H1 (cell line): Measurements from ENCODE around the gene CDRT4.

Experiments used
- CEBPB ChIP-seq: IDR thresholded peaks from 2 replicates; pipeline ENCODE4 v1.6.1; 2012; ENCODE audit warnings: low read depth, low read length
- EZH2 ChIP-seq: fragments of 200-600 bp; sonication (generic); IDR thresholded peaks from 2 replicates; pipeline ENCODE4 v1.7.1; 2012; ENCODE audit warnings: low read depth, mild to moderate bottlenecking, moderate library complexity, low read length, inconsistent platforms; ENCODE audit not compliant: severe bottlenecking
- GABPA ChIP-seq: IDR thresholded peaks from 2 replicates; pipeline ENCODE4 v1.6.1; 2011; ENCODE audit warnings: mild to moderate bottlenecking, low read length, moderate library complexity, borderline replicate concordance; ENCODE audit not compliant: insufficient read depth
- MAX ChIP-seq: IDR thresholded peaks from 2 replicates; pipeline ENCODE4 v1.6.1; 2012; ENCODE audit warnings: inconsistent platforms
- POLR2A ChIP-seq, 2 experiments: IDR thresholded peaks; 1 replicate in 1 of 2; 2 replicates in 1 of 2; pipeline ENCODE4 v1.6.1; 2011; ENCODE audit warnings: low read depth in 2 of 2, low read length in 2 of 2, mild to moderate bottlenecking in 2 of 2; ENCODE audit errors: control extremely low read depth in 1 of 2
- POLR2AphosphoS5 ChIP-seq: IDR thresholded peaks from 2 replicates; pipeline ENCODE4 v1.6.1; 2011; ENCODE audit warnings: low read depth, low read length
- RAD21 ChIP-seq, 2 experiments: IDR thresholded peaks in 1 of 2; conservative IDR thresholded peaks in 1 of 2; 2 replicates each; pipeline ENCODE4 v1.6.1; 2011; ENCODE audit warnings: low read depth in 2 of 2, low read length in 2 of 2, improper control_type of control experiment in 1 of 2, inconsistent platforms in 1 of 2, mild to moderate bottlenecking in 1 of 2, moderate library complexity in 1 of 2
- TEAD4 ChIP-seq: IDR thresholded peaks from 2 replicates; pipeline ENCODE4 v1.6.1; 2012; ENCODE audit warnings: low read depth, low read length, inconsistent platforms, mixed read lengths

GRCh38 chr17:15403276-15403939, 64.0 kb downstream of the CDRT4 start:
- TF ChIP-seq POLR2A (IDR thresholded peaks at IDR 0.05; ENCODE audit: control extremely low read depth in 1 of 2, low read depth in 2 of 2, low read length in 2 of 2) (no peak), GABPA (no peak), TEAD4 (no peak), EZH2 (no peak), POLR2AphosphoS5 (no peak), RAD21 (IDR thresholded peaks at IDR 0.05 in 1 of 2, conservative IDR thresholded peaks at IDR 0.05 in 1 of 2; ENCODE audit: low read depth in 2 of 2, low read length in 2 of 2) (no peak), MAX (no peak), CEBPB (no peak)
